ENCODE data around the gene LUZP2. TPM values are rescaled to one million over a fixed set of nuclear protein-coding genes. Genes with fewer than 3 reads are reported as not detected.

LUZP2 gene
- polyA plus RNA-seq, 1 of the 3 experiments (the other 2 are of a cell fraction) = 0.03 TPM

DNA sequence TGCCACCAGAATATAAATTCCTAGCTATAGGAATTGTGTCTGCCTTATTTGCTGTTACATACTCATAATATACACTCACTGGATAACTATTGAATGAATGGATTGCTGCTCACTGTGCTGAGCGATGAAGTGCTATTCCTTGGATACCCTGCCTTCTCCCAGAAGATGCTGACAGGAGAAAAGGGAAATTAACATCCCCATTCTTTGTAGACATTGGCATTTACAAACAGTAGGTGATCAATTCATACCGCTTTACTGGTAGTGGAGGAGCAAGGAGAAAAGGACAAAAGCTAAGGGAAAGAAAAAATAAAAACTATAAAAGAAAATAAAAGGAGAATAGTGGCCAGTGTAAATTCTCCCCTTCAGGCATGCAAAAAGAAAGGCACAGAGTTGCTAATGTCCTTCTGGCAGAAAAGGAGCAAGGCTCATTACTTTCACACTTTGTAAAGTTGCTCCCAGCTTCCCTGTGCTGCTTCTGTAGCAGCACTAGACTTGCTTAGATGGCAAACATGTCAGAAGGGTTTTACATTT is 183.0 kb downstream of the LUZP2 start:
- Histone ChIP-seq H3K9ac (no peak overlapping the region), H3K4me3 (ENCODE audit: low read depth in 2 of 2, low read length in 1 of 2) (no peak overlapping the region), H2AFZ (ENCODE audit: low read depth) (peak overlapping the region; percentile 55; the same call in 1 of the 2 replicates), H3K36me3 (replicated peaks in 1 of 2; ENCODE audit: control insufficient read depth in 1 of 2, insufficient read depth in 2 of 2, low read length in 1 of 2) (no peaks in the 10 kb centered on the region), H3F3A (replicated peaks; ENCODE audit: insufficient read depth) (no peaks in the 10 kb centered on the region), H4K20me1 (ENCODE audit: insufficient read depth) (no peaks in the 10 kb centered on the region), H3K9me3 (no peaks in the 10 kb centered on the region), H3K27me3 (ENCODE audit: insufficient read depth) (no peaks in the 10 kb centered on the region), H3K27ac (ENCODE audit: low read depth in 2 of 2, low read length in 1 of 2) (no peak overlapping the region), H3K4me2 (no peak overlapping the region), H3K4me1 (ENCODE audit: control insufficient read depth in 1 of 2, insufficient read depth in 2 of 2, low read depth in 1 of 2, low read length in 1 of 2) (no peaks in the 10 kb centered on the region), H3K79me2 (ENCODE audit: insufficient read depth) (no peaks in the 10 kb centered on the region), H3K9me2 (no peaks in the 10 kb centered on the region)
- TF ChIP-seq MXI1 (IDR thresholded peaks at IDR 0.05; ENCODE audit: low read depth, low read length) (no peak), EZH2phosphoT487 (IDR thresholded peaks at IDR 0.05; ENCODE audit: borderline replicate concordance, low read depth) (no peak)
- TF ChIP-seq, protein P1, sequence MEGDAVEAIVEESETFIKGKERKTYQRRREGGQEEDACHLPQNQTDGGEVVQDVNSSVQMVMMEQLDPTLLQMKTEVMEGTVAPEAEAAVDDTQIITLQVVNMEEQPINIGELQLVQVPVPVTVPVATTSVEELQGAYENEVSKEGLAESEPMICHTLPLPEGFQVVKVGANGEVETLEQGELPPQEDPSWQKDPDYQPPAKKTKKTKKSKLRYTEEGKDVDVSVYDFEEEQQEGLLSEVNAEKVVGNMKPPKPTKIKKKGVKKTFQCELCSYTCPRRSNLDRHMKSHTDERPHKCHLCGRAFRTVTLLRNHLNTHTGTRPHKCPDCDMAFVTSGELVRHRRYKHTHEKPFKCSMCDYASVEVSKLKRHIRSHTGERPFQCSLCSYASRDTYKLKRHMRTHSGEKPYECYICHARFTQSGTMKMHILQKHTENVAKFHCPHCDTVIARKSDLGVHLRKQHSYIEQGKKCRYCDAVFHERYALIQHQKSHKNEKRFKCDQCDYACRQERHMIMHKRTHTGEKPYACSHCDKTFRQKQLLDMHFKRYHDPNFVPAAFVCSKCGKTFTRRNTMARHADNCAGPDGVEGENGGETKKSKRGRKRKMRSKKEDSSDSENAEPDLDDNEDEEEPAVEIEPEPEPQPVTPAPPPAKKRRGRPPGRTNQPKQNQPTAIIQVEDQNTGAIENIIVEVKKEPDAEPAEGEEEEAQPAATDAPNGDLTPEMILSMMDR (IDR thresholded peaks at IDR 0.05) = no peak
- ChIA-PET CTCF (no interaction called here), POLR2A (no interaction called here)
- DNase-seq = no peak
- 68% methylated on average over 2 of the region's 2 CpGs for WGBS (ENCODE audit: low lambda C conversion rate)

DNA sequence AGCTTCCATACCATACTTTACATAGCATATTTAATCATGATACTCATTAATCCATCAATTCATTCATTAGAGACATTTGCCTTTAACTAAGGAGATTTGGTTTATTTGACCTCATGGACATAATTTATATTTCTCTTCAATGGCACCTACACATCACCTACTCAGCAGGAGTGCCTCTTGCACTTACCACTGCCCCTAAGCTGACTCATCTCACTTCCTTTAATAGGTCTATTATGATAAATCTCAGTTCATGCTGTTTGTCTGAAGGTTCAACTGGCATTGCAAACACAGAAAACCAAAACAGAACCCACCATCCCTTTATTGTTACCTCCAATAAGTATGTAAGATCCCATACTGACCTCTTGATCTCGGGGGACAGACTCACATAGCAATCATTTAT is 186.7 kb downstream of the LUZP2 start:
- H3K36me3 ChIP-seq (replicated peaks in 1 of 2; ENCODE audit: control insufficient read depth in 1 of 2, insufficient read depth in 2 of 2, low read length in 1 of 2) = no peaks in the 10 kb centered on the region
- no peak overlapping the region for H3K4me3 ChIP-seq (ENCODE audit: low read depth in 2 of 2, low read length in 1 of 2)
- H3K9ac ChIP-seq = no peak overlapping the region
- H2AFZ ChIP-seq (ENCODE audit: low read depth) = no peak overlapping the region
- CTCF ChIA-PET = interaction anchor here (1.2 kb wide), 1 partner anchor 13 kb away, joined by 3 read pairs; no protein-coding TSS in a partner anchor
- no peaks in the 10 kb centered on the region for H3K9me2 ChIP-seq
- no peaks in the 10 kb centered on the region for H4K20me1 ChIP-seq (ENCODE audit: insufficient read depth)
- POLR2A ChIA-PET = no interaction called here
- TF ChIP-seq RFX5 (IDR thresholded peaks at IDR 0.05; ENCODE audit: low read length) (no peak), FOSL2 (IDR thresholded peaks at IDR 0.05; ENCODE audit: borderline replicate concordance, low read depth) (no peak)
- TF ChIP-seq, protein P2, sequence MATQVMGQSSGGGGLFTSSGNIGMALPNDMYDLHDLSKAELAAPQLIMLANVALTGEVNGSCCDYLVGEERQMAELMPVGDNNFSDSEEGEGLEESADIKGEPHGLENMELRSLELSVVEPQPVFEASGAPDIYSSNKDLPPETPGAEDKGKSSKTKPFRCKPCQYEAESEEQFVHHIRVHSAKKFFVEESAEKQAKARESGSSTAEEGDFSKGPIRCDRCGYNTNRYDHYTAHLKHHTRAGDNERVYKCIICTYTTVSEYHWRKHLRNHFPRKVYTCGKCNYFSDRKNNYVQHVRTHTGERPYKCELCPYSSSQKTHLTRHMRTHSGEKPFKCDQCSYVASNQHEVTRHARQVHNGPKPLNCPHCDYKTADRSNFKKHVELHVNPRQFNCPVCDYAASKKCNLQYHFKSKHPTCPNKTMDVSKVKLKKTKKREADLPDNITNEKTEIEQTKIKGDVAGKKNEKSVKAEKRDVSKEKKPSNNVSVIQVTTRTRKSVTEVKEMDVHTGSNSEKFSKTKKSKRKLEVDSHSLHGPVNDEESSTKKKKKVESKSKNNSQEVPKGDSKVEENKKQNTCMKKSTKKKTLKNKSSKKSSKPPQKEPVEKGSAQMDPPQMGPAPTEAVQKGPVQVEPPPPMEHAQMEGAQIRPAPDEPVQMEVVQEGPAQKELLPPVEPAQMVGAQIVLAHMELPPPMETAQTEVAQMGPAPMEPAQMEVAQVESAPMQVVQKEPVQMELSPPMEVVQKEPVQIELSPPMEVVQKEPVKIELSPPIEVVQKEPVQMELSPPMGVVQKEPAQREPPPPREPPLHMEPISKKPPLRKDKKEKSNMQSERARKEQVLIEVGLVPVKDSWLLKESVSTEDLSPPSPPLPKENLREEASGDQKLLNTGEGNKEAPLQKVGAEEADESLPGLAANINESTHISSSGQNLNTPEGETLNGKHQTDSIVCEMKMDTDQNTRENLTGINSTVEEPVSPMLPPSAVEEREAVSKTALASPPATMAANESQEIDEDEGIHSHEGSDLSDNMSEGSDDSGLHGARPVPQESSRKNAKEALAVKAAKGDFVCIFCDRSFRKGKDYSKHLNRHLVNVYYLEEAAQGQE (IDR thresholded peaks at IDR 0.05; ENCODE audit: low read depth, low read length) = no peak
- TF ChIP-seq, protein P3, sequence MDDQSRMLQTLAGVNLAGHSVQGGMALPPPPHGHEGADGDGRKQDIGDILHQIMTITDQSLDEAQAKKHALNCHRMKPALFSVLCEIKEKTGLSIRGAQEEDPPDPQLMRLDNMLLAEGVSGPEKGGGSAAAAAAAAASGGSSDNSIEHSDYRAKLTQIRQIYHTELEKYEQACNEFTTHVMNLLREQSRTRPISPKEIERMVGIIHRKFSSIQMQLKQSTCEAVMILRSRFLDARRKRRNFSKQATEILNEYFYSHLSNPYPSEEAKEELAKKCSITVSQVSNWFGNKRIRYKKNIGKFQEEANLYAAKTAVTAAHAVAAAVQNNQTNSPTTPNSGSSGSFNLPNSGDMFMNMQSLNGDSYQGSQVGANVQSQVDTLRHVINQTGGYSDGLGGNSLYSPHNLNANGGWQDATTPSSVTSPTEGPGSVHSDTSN (IDR thresholded peaks at IDR 0.05) = no peak
- H3K9me3 ChIP-seq = no peaks in the 10 kb centered on the region
- no peaks in the 10 kb centered on the region; a peak in 1 of 4 replicates for H3K4me1 ChIP-seq (ENCODE audit: control insufficient read depth in 1 of 2, insufficient read depth in 2 of 2, low read depth in 1 of 2, low read length in 1 of 2)
- H3F3A ChIP-seq (replicated peaks; ENCODE audit: insufficient read depth) = no peaks in the 10 kb centered on the region
- no peak overlapping the region for H3K27ac ChIP-seq (ENCODE audit: low read depth in 2 of 2, low read length in 1 of 2)
- H3K79me2 ChIP-seq (ENCODE audit: insufficient read depth) = no peaks in the 10 kb centered on the region
- DNase-seq = no peak
- H3K4me2 ChIP-seq = no peak overlapping the region
- 63% methylated on average over 1 of the region's 1 CpG for WGBS (ENCODE audit: low lambda C conversion rate)
- no peaks in the 10 kb centered on the region for H3K27me3 ChIP-seq (ENCODE audit: insufficient read depth)

All from SK-N-SH (cell line).